Subcutaneous adipose tissue (tissue), 4 donors: ENCODE measurements around the gene TRIM9. TPM values are rescaled to one million over a fixed set of nuclear protein-coding genes. Genes with fewer than 3 reads are reported as not detected.

Source experiments
- total RNA-seq, 4 donors: library from RNA; depleted of rRNA; stranded (reverse); fragments of >200 nt; gene quantifications; one replicate each; pipeline ENCODE4 v1.1.0, GENCODE V29; 2016
- TF ChIP-seq, protein P1 (sequence below): fragments of 450-650 bp; IDR thresholded peaks from one replicate; pipeline ENCODE4 v1.5.1; 2016; ENCODE audit warnings: low read depth, mild to moderate bottlenecking, control low read depth, antibody characterized with exemption, moderate library complexity

The TRIM9 gene
- total RNA-seq, 4 donors from 2014 or later: 0.33 to 6.3 (median 3.0) TPM

- TF ChIP-seq, protein P1, sequence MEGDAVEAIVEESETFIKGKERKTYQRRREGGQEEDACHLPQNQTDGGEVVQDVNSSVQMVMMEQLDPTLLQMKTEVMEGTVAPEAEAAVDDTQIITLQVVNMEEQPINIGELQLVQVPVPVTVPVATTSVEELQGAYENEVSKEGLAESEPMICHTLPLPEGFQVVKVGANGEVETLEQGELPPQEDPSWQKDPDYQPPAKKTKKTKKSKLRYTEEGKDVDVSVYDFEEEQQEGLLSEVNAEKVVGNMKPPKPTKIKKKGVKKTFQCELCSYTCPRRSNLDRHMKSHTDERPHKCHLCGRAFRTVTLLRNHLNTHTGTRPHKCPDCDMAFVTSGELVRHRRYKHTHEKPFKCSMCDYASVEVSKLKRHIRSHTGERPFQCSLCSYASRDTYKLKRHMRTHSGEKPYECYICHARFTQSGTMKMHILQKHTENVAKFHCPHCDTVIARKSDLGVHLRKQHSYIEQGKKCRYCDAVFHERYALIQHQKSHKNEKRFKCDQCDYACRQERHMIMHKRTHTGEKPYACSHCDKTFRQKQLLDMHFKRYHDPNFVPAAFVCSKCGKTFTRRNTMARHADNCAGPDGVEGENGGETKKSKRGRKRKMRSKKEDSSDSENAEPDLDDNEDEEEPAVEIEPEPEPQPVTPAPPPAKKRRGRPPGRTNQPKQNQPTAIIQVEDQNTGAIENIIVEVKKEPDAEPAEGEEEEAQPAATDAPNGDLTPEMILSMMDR: no peak
Measured at GRCh38 chr14:51066576-51066975, 28.3 kb downstream of the TRIM9 start.

DNA sequence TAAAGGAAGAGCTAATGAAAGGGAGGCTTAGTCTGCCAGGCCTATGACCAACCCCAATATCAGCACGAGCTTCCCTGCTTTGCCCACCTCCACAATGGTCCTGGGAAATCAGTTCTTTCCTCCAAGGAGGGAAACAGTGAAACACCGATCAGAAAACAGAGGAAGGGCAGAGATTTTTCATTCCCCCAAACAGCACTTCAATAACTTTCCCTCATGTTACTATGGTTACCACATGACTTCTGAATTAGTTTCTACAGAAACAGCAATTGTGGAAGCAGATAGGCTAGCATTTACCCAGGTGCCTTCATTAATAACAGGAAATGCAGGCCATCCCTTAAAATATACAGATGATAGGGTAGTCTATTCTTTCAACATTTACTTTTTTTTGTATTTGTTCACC is 35.9 kb downstream of the TRIM9 start:
- TF ChIP-seq, protein P1: no peak

DNA sequence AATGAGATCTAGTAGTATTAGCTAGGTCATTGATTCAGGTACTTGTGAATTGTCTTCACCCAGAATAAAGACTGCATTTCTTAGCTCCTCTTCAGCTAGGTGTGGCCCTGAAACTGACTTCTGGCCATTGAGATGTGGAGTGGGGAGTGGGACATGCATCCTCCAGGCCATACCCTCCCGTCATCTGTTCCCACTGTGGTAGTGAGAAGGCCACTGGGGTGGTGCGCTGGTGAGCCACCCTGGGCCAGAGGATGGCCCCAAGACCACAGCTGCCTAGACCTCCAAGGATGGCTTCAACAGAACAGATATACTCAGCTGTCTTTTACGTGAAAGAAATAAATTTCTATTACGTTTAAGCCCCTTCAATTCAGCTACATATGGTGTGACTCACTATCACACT is 36.5 kb downstream of the TRIM9 start:
- TF ChIP-seq, protein P1: no peak

DNA sequence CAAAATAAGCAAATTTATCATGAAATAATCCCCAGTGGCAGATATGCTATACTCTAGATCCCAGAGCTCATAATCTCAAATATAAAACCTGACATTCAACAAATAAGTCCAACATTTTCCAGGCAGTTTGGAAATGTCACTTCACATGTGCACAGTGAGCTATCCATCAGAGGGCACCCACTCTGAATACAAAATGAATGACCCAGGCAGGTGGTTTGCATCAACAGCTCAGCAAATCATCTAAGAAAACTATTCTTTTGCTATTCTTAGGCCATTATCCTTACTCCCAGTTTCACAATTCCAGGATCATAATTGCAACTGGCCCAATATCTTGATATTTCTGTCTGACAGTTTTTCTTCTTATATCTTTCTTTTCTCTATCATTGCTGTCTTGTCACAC is 38.5 kb downstream of the TRIM9 start:
- TF ChIP-seq, protein P1: no peak

GRCh38 chr14:51053157-51053556 is 41.7 kb downstream of the TRIM9 start:
- TF ChIP-seq, protein P1: no peak

- TF ChIP-seq, protein P1: no peak
Measured at GRCh38 chr14:51044961-51045360, 49.9 kb downstream of the TRIM9 start.

GRCh38 chr14:51041883-51042282 is 53.0 kb downstream of the TRIM9 start:
- TF ChIP-seq, protein P1: no peak
